Medulla oblongata (tissue), 1 donor: Measurements from ENCODE around the gene NECTIN3.
A peak's percentile ranks its signal among the peaks of the same experiment; 100 is the strongest.

Experiments
- DNase-seq: peaks from one replicate; pipeline ENCODE4 v3.0.0-alpha.2; 2015; ENCODE audit errors: extremely low spot score

Gene NECTIN3

GRCh38 chr3:111210003-111210711, 138.5 kb downstream of the NECTIN3 start:
- no peak for DNase-seq

- DNase-seq: peak; percentile 21
Observed at GRCh38 chr3:111210866-111211564, 139.4 kb downstream of the NECTIN3 start.

DNA sequence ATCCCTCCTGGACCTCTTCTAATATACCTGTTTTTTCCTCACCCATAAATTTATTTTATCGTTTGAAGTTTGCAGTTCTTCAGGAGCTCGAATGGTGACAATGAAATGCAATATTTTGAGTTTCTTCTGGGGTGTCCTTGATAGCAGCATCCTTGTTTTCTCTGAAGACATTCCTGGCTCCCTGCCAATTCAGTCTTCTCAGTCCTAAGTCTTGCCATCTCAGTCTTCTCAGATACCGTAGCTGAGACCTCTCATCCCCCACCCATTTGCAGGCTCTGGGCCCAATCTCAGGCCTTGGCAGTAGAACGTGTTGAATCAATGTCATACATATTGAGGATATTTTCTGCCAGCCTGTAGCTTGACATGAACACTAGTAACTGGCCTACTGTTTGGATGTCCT, 140.9 kb downstream of the NECTIN3 start:
- peak; percentile 7 for DNase-seq

DNA sequence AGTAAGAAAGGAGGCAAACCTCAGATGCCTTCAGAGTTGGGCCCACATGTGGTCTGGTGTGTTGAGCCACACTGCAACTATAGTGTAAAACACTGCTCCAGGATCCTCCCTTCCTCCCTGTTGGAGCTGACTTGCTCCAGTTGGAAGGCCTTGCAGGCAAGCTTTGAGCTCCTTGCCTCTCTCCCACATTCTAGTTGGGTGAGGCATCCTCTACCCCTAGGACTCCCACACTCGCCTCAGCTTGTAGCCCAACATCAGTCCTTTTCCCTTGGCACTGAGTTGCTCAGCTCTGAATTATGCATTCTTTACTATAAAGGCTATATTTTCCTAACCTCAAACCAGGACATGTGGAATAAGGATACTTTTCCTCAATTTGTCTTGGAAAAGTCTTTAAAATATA, 143.9 kb downstream of the NECTIN3 start:
- no peak for DNase-seq

DNA sequence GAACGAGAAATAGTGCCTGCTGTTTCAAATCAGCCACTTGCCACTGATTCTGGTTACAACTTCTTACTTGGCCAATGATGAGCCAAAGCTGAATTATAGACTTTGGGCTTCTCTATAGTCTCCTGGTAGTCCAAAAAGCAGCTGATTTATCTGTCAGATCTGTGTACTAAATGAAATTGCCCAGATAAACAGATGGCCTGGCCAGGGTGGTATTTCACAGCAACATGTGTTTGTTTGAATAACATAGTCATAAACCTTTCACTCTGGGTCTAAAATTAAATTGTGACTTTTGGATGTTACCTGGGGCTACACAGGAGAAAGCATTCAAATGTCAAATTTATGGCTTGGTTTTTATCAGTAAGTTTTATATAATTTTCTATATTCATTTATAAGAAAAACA, 147.0 kb downstream of the NECTIN3 start:
- no peak for DNase-seq

GRCh38 chr3:111227216-111227615, 155.6 kb downstream of the NECTIN3 start:
- DNase-seq: no peak

- no peak for DNase-seq
Observed at GRCh38 chr3:111229301-111229700, 157.7 kb downstream of the NECTIN3 start.

DNA sequence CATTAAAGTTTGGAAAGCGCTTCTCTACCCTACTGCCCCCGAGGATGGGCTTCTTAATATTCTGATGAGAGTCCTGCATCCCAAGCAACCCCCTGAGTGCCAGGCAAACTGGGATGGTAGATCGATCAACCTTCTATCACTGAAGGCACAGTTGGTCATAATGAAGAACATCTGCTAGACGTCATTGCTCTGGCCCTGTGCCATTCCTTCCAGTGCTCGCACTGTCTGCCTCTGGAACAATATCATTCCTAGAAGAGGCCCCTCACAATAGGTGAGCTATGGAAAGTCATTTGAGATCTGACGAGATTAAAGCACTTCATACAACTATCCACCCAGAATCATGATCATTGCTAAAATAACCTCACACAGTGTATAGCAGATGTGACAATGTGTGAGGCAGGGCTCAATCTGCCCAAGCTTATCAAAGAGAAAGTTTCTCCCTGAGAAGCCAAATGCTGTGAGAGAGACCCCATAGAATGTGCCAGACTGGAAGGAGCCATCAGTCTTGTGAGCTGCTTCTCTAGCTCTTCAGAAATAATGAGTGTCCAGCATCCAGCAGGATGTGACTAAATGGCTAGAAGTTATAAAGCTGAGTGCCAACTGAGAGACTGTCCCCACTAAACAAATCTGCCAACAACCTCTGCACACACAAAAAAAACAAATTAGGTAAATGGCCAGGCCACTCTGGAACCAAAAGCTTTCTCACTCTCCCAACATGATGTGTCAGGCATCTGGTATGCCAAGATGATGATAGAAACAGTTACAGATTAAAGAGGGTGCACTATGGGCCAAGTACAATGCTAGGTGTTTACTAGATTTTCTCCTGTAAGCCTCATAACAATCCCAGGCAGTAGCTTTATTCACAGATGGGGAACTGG, 165.5 kb downstream of the NECTIN3 start:
- DNase-seq: no peak

- no peak for DNase-seq
Observed at GRCh38 chr3:111237946-111238345, 166.3 kb downstream of the NECTIN3 start.

- DNase-seq: no peak
Observed at GRCh38 chr3:111238885-111239284, 167.3 kb downstream of the NECTIN3 start.

GRCh38 chr3:111241960-111242359, 170.3 kb downstream of the NECTIN3 start:
- DNase-seq: no peak
